ENCODE data around the gene BMP8B.

Gene BMP8B

GRCh38 chr1:39738622-39739366 is 49.9 kb downstream of the BMP8B start, which contains the start of gene PPIE (continued):
- TF ChIP-seq ZNF692 (tag by site-specific recombination; IDR thresholded peaks at IDR 0.05): peak; percentile 41; the same call in 1 of the 2 replicates
- TF ChIP-seq, protein P1, sequence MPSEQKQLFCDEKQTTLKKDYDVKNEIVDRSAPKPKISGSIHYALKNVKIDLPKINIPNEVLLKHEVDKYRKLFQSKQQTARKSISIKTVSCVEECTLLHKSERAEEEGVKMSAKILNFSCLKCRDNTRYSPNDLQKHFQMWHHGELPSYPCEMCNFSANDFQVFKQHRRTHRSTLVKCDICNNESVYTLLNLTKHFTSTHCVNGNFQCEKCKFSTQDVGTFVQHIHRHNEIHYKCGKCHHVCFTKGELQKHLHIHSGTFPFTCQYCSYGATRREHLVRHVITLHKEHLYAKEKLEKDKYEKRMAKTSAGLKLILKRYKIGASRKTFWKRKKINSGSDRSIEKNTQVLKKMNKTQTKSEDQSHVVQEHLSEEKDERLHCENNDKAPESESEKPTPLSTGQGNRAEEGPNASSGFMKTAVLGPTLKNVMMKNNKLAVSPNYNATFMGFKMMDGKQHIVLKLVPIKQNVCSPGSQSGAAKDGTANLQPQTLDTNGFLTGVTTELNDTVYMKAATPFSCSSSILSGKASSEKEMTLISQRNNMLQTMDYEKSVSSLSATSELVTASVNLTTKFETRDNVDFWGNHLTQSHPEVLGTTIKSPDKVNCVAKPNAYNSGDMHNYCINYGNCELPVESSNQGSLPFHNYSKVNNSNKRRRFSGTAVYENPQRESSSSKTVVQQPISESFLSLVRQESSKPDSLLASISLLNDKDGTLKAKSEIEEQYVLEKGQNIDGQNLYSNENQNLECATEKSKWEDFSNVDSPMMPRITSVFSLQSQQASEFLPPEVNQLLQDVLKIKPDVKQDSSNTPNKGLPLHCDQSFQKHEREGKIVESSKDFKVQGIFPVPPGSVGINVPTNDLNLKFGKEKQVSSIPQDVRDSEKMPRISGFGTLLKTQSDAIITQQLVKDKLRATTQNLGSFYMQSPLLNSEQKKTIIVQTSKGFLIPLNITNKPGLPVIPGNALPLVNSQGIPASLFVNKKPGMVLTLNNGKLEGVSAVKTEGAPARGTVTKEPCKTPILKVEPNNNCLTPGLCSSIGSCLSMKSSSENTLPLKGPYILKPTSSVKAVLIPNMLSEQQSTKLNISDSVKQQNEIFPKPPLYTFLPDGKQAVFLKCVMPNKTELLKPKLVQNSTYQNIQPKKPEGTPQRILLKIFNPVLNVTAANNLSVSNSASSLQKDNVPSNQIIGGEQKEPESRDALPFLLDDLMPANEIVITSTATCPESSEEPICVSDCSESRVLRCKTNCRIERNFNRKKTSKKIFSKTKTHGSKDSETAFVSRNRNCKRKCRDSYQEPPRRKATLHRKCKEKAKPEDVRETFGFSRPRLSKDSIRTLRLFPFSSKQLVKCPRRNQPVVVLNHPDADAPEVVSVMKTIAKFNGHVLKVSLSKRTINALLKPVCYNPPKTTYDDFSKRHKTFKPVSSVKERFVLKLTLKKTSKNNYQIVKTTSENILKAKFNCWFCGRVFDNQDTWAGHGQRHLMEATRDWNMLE (tag by site-specific recombination; conservative IDR thresholded peaks at IDR 0.05; ENCODE audit: low read depth): peak; percentile 71
- TF ChIP-seq, protein P2, sequence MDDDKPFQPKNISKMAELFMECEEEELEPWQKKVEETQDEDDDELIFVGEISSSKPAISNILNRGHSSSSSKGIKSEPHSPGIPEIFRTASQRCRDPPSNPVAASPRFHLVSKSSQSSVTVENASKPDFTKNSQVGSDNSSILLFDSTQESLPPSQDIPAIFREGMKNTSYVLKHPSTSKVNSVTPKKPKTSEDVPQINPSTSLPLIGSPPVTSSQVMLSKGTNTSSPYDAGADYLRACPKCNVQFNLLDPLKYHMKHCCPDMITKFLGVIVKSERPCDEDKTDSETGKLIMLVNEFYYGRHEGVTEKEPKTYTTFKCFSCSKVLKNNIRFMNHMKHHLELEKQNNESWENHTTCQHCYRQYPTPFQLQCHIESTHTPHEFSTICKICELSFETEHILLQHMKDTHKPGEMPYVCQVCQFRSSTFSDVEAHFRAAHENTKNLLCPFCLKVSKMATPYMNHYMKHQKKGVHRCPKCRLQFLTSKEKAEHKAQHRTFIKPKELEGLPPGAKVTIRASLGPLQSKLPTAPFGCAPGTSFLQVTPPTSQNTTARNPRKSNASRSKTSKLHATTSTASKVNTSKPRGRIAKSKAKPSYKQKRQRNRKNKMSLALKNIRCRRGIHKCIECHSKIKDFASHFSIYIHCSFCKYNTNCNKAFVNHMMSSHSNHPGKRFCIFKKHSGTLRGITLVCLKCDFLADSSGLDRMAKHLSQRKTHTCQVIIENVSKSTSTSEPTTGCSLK (tag by site-specific recombination; IDR thresholded peaks at IDR 0.05): no peak
- TF ChIP-seq EGR2 (tag by site-specific recombination; IDR thresholded peaks at IDR 0.05; ENCODE audit: low read depth): peak; percentile 74
- no peak for TF ChIP-seq ZNF398 (tag by site-specific recombination; IDR thresholded peaks at IDR 0.05)
- TF ChIP-seq SP7 (tag by site-specific recombination; IDR thresholded peaks at IDR 0.05): peak; percentile 68
- TF ChIP-seq ZNF639 (tag by site-specific recombination; IDR thresholded peaks at IDR 0.05): no peak
- peak; percentile 75 for TF ChIP-seq ZNF501 (tag by site-specific recombination; IDR thresholded peaks at IDR 0.05)
- TF ChIP-seq, protein P3, sequence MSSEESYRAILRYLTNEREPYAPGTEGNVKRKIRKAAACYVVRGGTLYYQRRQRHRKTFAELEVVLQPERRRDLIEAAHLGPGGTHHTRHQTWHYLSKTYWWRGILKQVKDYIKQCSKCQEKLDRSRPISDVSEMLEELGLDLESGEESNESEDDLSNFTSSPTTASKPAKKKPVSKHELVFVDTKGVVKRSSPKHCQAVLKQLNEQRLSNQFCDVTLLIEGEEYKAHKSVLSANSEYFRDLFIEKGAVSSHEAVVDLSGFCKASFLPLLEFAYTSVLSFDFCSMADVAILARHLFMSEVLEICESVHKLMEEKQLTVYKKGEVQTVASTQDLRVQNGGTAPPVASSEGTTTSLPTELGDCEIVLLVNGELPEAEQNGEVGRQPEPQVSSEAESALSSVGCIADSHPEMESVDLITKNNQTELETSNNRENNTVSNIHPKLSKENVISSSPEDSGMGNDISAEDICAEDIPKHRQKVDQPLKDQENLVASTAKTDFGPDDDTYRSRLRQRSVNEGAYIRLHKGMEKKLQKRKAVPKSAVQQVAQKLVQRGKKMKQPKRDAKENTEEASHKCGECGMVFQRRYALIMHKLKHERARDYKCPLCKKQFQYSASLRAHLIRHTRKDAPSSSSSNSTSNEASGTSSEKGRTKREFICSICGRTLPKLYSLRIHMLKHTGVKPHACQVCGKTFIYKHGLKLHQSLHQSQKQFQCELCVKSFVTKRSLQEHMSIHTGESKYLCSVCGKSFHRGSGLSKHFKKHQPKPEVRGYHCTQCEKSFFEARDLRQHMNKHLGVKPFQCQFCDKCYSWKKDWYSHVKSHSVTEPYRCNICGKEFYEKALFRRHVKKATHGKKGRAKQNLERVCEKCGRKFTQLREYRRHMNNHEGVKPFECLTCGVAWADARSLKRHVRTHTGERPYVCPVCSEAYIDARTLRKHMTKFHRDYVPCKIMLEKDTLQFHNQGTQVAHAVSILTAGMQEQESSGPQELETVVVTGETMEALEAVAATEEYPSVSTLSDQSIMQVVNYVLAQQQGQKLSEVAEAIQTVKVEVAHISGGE (tag by site-specific recombination; conservative IDR thresholded peaks at IDR 0.05; ENCODE audit: low read depth): peak; percentile 91
- peak; percentile 81 for TF ChIP-seq YY2 (tag by site-specific recombination; IDR thresholded peaks at IDR 0.05)
- TF ChIP-seq, protein P4, sequence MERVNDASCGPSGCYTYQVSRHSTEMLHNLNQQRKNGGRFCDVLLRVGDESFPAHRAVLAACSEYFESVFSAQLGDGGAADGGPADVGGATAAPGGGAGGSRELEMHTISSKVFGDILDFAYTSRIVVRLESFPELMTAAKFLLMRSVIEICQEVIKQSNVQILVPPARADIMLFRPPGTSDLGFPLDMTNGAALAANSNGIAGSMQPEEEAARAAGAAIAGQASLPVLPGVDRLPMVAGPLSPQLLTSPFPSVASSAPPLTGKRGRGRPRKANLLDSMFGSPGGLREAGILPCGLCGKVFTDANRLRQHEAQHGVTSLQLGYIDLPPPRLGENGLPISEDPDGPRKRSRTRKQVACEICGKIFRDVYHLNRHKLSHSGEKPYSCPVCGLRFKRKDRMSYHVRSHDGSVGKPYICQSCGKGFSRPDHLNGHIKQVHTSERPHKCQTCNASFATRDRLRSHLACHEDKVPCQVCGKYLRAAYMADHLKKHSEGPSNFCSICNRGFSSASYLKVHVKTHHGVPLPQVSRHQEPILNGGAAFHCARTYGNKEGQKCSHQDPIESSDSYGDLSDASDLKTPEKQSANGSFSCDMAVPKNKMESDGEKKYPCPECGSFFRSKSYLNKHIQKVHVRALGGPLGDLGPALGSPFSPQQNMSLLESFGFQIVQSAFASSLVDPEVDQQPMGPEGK (tag by site-specific recombination; IDR thresholded peaks at IDR 0.05): peak; percentile 58; the same call in 1 of the 2 replicates
- TF ChIP-seq ZNF366 (tag by site-specific recombination; conservative IDR thresholded peaks at IDR 0.05): peak; percentile 80
- 0 out of 2 replicates have a peak, but pooled peaks have one; percentile 53 for TF ChIP-seq ZSCAN23 (tag by site-specific recombination; IDR thresholded peaks at IDR 0.05)
- TF ChIP-seq ZBTB26 (tag by site-specific recombination; optimal IDR thresholded peaks at IDR 0.05): peak; percentile 70
